IMR-90 (cell line): Measurements from ENCODE around the gene KLF7. TPM values are rescaled to one million over a fixed set of nuclear protein-coding genes. Genes with fewer than 3 reads are reported as not detected.

Source experiments
- ATAC-seq: fragments of 200-7000 bp; cut with Tn5 transposase; 2 replicates; pipeline ENCODE4 v1.9.1; 2020; ENCODE audit warnings: low read depth, mild to moderate bottlenecking, moderate library complexity
- BruUV-seq: library from RNA; stranded (reverse); fragments of 400-500 nt; replicated peaks from 2 replicates; lab custom pipeline; 2021; lab: Mats Ljungman, UMichigan
- CTCF ChIA-PET: fragments of 300-600 bp; formaldehyde crosslinking; extraction: SDS; loops from one replicate; lab custom pipeline; 2021; ENCODE audit warnings: antibody characterized with exemption; lab: Yijun Ruan, JAX
- POLR2A ChIA-PET: fragments of 300-600 bp; sonication (Branson Sonifier 250); formaldehyde crosslinking; loops from one replicate; lab custom pipeline; 2022; ENCODE audit warnings: antibody characterized with exemption; ENCODE audit not compliant: unreplicated experiment; lab: Charles Lee
- DNase-seq: peaks from one replicate; pipeline ENCODE4 v3.0.0; 2013
- H2AFZ ChIP-seq: replicated peaks from 2 replicates; pipeline ENCODE3; 2013; ENCODE audit warnings: low read length, mild to moderate bottlenecking; ENCODE audit not compliant: poor library complexity
- H2AK5ac ChIP-seq: 2 replicates; pipeline ENCODE4 v1.6.1; 2013; ENCODE audit warnings: low read depth, low read length, inconsistent platforms
- H2AK9ac ChIP-seq: replicated peaks from 2 replicates; pipeline ENCODE3; 2013; ENCODE audit warnings: mild to moderate bottlenecking, low read depth, low read length, moderate library complexity; ENCODE audit not compliant: poor library complexity
- H2BK120ac ChIP-seq: 2 replicates; pipeline ENCODE4 v1.6.1; 2013; ENCODE audit warnings: low read depth, low read length, inconsistent platforms
- H2BK15ac ChIP-seq: 3 replicates; pipeline ENCODE4 v1.6.1; 2013; ENCODE audit warnings: low read depth, low read length, inconsistent platforms
- H2BK20ac ChIP-seq: 2 replicates; pipeline ENCODE4 v1.6.1; 2013; ENCODE audit warnings: low read depth, mild to moderate bottlenecking, inconsistent platforms, low read length, moderate library complexity
- H2BK5ac ChIP-seq: 2 replicates; pipeline ENCODE4 v1.6.1; 2013; ENCODE audit warnings: mild to moderate bottlenecking, low read depth, low read length, inconsistent platforms; ENCODE audit not compliant: poor library complexity, severe bottlenecking
- H3K14ac ChIP-seq: replicated peaks from 2 replicates; pipeline ENCODE4 v1.6.1; 2013; ENCODE audit warnings: low read depth, low read length, inconsistent platforms
- H3K18ac ChIP-seq: 2 replicates; pipeline ENCODE4 v1.6.1; 2013; ENCODE audit warnings: low read depth, low read length, control low read depth
- H3K23ac ChIP-seq: 2 replicates; pipeline ENCODE4 v1.6.1; 2013; ENCODE audit warnings: low read depth, low read length, inconsistent platforms
- H3K27ac ChIP-seq: 2 replicates; pipeline ENCODE4 v1.5.1; 2013; ENCODE audit warnings: mild to moderate bottlenecking, control low read depth, low read length; ENCODE audit not compliant: insufficient read depth
- H3K27me3 ChIP-seq: 2 replicates; pipeline ENCODE4 v1.6.1; 2013; ENCODE audit warnings: low read length; ENCODE audit not compliant: control insufficient read depth, insufficient read depth
- H3K36me3 ChIP-seq: 2 replicates; pipeline ENCODE4 v1.6.1; 2013; ENCODE audit warnings: low read length, mixed read lengths; ENCODE audit not compliant: control insufficient read depth, insufficient read depth
- H3K4ac ChIP-seq: 2 replicates; pipeline ENCODE4 v1.6.1; 2013; ENCODE audit warnings: low read depth, low read length, inconsistent platforms
- H3K4me1 ChIP-seq: 2 replicates; pipeline ENCODE4 v1.6.1; 2013; ENCODE audit warnings: low read length, mixed read lengths; ENCODE audit not compliant: control insufficient read depth, insufficient read depth
- H3K4me2 ChIP-seq: 2 replicates; pipeline ENCODE4 v1.6.1; 2013; ENCODE audit warnings: low read depth, mild to moderate bottlenecking, control low read depth, low read length, moderate library complexity
- H3K4me3 ChIP-seq: 2 replicates; pipeline ENCODE4 v1.5.1; 2013; ENCODE audit warnings: low read depth, mild to moderate bottlenecking, control low read depth, low read length, moderate library complexity; ENCODE audit not compliant: insufficient read depth
- H3K56ac ChIP-seq: 2 replicates; pipeline ENCODE4 v1.6.1; 2013; ENCODE audit warnings: low read length, inconsistent platforms; ENCODE audit not compliant: insufficient read depth; ENCODE audit errors: extremely low read depth
- H3K79me1 ChIP-seq, 2 experiments: 2 replicates each; pipeline ENCODE4 v1.6.1; 2013; ENCODE audit warnings: low read length in 2 of 2, inconsistent platforms in 1 of 2, low read depth in 1 of 2
- H3K9ac ChIP-seq: 2 replicates; pipeline ENCODE4 v1.6.1; 2013; ENCODE audit warnings: low read depth, low read length, control low read depth
- H3K9me1 ChIP-seq: 2 replicates; pipeline ENCODE4 v1.6.1; 2013; ENCODE audit warnings: low read length, inconsistent platforms; ENCODE audit not compliant: insufficient read depth
- H3K9me3 ChIP-seq: 2 replicates; pipeline ENCODE4 v1.6.1; 2013; ENCODE audit warnings: low read length; ENCODE audit not compliant: control insufficient read depth, insufficient read depth
- H4K20me1 ChIP-seq: 2 replicates; pipeline ENCODE4 v1.6.1; 2013; ENCODE audit warnings: low read length, inconsistent platforms; ENCODE audit not compliant: insufficient read depth
- H4K5ac ChIP-seq: 2 replicates; pipeline ENCODE4 v1.6.1; 2013; ENCODE audit warnings: mild to moderate bottlenecking, low read depth, low read length, control low read depth
- H4K8ac ChIP-seq, 2 experiments: 2 replicates each; pipeline ENCODE4 v1.6.1; 2013; ENCODE audit warnings: low read depth in 2 of 2, low read length in 2 of 2, control low read depth in 1 of 2, inconsistent platforms in 1 of 2
- H4K91ac ChIP-seq: 2 replicates; pipeline ENCODE4 v1.6.1; 2013; ENCODE audit warnings: low read depth, low read length, inconsistent platforms; ENCODE audit not compliant: insufficient read depth
- BHLHE40 ChIP-seq: fragments of 150-350 bp; IDR thresholded peaks from 2 replicates; pipeline ENCODE4 v1.6.1; 2016; ENCODE audit warnings: mild to moderate bottlenecking, low read depth, low read length
- CEBPB ChIP-seq: IDR thresholded peaks from 2 replicates; pipeline ENCODE4 v1.6.1; 2012; ENCODE audit warnings: low read depth, low read length, improper control_type of control experiment
- CHD1 ChIP-seq: IDR thresholded peaks from 2 replicates; pipeline ENCODE4 v1.6.1; 2012; ENCODE audit warnings: low read depth, low read length, improper control_type of control experiment
- ELK1 ChIP-seq: fragments of 150-350 bp; IDR thresholded peaks from 2 replicates; pipeline ENCODE4 v1.6.1; 2016; ENCODE audit warnings: low read depth, mild to moderate bottlenecking, low read length, moderate library complexity, borderline replicate concordance
- FOS ChIP-seq: fragments of 150-350 bp; IDR thresholded peaks from 2 replicates; pipeline ENCODE4 v1.6.1; 2016; ENCODE audit warnings: low read depth, low read length
- MAZ ChIP-seq: IDR thresholded peaks from 2 replicates; pipeline ENCODE4 v1.6.1; 2012; ENCODE audit warnings: low read depth, mild to moderate bottlenecking, low read length, improper control_type of control experiment, moderate library complexity, borderline replicate concordance
- NFE2L2 ChIP-seq: fragments of 150-350 bp; IDR thresholded peaks from 2 replicates; pipeline ENCODE4 v1.6.1; 2016; ENCODE audit warnings: low read depth, mild to moderate bottlenecking, low read length
- POLR2A ChIP-seq: IDR thresholded peaks from 2 replicates; pipeline ENCODE4 v1.6.1; 2012; ENCODE audit warnings: mild to moderate bottlenecking, low read depth, low read length
- RAD21 ChIP-seq: IDR thresholded peaks from 2 replicates; pipeline ENCODE4 v1.6.1; 2012; ENCODE audit warnings: low read length, improper control_type of control experiment
- USF2 ChIP-seq: fragments of 150-350 bp; IDR thresholded peaks from 2 replicates; pipeline ENCODE4 v1.6.1; 2017; ENCODE audit warnings: mild to moderate bottlenecking, antibody characterized with exemption, low read length, low read depth
- dilution Hi-C: fragments of 300-500 bp; cut with HindIII; formaldehyde crosslinking; loops from one replicate; pipeline ENCODE4 v1.14.3; 2018; ENCODE audit warnings: low sequenced_read_pairs; ENCODE audit not compliant: unreplicated experiment
- in situ Hi-C: fragments of 300-500 bp; cut with MboI; formaldehyde crosslinking; loops from 3 replicates; pipeline ENCODE4 v1.14.3; 2019; ENCODE audit warnings: low sequenced_read_pairs, inconsistent platforms, mixed read lengths
- intact Hi-C: fragments of 100-400 bp; cut with micrococcal nuclease; formaldehyde crosslinking; loops from 2 replicates; pipeline ENCODE4 v1.10.0; 2022
- polyA plus RNA-seq, 3 experiments: library from polyadenylated mRNA; depleted of rRNA; stranded (reverse); fragments of >200 nt; gene quantifications; 2 replicates each; pipeline ENCODE4 v1.2.3, GENCODE V29; 2012; ENCODE audit warnings: low replicate concordance in 1 of 3
- total RNA-seq: library from RNA; depleted of rRNA; stranded (reverse); fragments of >200 nt; gene quantifications from 2 replicates; pipeline ENCODE4 v1.2.3, GENCODE V29; 2012
- TF ChIP-seq, protein P1 (sequence below): conservative IDR thresholded peaks from 2 replicates; pipeline ENCODE4 v1.5.1; 2012; ENCODE audit warnings: mild to moderate bottlenecking, low read depth, low read length, improper control_type of control experiment

The KLF7 gene
- total and polyA plus RNA-seq, 2 of the 4 experiments (the other 2 are of a cell fraction) = 23.1 to 28.5 TPM

DNA sequence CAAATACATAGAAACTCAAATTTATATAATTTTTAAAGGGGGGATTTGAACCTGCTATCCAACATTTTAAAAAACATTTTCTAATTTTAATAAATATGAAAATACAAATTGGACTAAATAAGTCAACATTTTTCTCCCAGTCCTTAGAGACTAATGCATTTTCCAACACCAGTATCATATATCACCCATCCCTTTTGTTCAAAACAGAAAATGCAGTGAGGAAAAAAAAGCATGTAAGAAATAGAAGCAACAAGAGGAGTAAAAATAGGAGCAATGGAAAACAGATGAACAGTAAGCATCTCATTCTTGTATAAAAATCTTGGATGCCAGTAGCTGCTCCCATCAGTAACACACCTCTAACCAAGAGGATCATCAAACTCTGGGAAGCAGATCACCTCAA is 25.5 kb downstream of the KLF7 start:
- no peak overlapping the region for H3K9ac ChIP-seq
- ChIA-PET POLR2A (no interaction called here), CTCF (no interaction called here)
- no peak overlapping the region for H4K8ac ChIP-seq
- H2BK120ac ChIP-seq = no peak overlapping the region
- no peak overlapping the region for H3K4me3 ChIP-seq
- H2BK15ac ChIP-seq = no peak overlapping the region
- no peak overlapping the region for H2AK5ac ChIP-seq
- H3K23ac ChIP-seq = no peak overlapping the region
- no peak overlapping the region for H3K56ac ChIP-seq
- intact Hi-C loops (no loop called here), dilution Hi-C loops (no loop called here), in situ Hi-C loops (no loop called here)
- no peaks in the 10 kb centered on the region for H3K9me3 ChIP-seq
- H3K18ac ChIP-seq = no peak overlapping the region
- TF ChIP-seq CHD1 (no peak), FOS (no peak), ELK1 (no peak), BHLHE40 (no peak), USF2 (no peak), RAD21 (no peak), NFE2L2 (no peak), MAZ (no peak), POLR2A (no peak), CEBPB (no peak)
- TF ChIP-seq, protein P1, sequence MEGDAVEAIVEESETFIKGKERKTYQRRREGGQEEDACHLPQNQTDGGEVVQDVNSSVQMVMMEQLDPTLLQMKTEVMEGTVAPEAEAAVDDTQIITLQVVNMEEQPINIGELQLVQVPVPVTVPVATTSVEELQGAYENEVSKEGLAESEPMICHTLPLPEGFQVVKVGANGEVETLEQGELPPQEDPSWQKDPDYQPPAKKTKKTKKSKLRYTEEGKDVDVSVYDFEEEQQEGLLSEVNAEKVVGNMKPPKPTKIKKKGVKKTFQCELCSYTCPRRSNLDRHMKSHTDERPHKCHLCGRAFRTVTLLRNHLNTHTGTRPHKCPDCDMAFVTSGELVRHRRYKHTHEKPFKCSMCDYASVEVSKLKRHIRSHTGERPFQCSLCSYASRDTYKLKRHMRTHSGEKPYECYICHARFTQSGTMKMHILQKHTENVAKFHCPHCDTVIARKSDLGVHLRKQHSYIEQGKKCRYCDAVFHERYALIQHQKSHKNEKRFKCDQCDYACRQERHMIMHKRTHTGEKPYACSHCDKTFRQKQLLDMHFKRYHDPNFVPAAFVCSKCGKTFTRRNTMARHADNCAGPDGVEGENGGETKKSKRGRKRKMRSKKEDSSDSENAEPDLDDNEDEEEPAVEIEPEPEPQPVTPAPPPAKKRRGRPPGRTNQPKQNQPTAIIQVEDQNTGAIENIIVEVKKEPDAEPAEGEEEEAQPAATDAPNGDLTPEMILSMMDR = no peak
- H2AK9ac ChIP-seq = no peak overlapping the region
- no peak overlapping the region for H3K4me2 ChIP-seq
- H4K20me1 ChIP-seq = peaks cover 94% of the 10 kb centered on the region
- H2BK5ac ChIP-seq = no peak overlapping the region
- peaks cover 40% of the 10 kb centered on the region for H3K9me1 ChIP-seq
- H4K91ac ChIP-seq = no peak overlapping the region
- H3K27me3 ChIP-seq = no peaks in the 10 kb centered on the region
- peaks cover 31% of the 10 kb centered on the region for H3K4me1 ChIP-seq
- no TSS peak for BruUV-seq
- DNase-seq = no peak
- H4K5ac ChIP-seq = no peak overlapping the region
- H3K79me1 ChIP-seq = peaks cover 17 to 87% of the 10 kb centered on the region in 2 experiments
- peaks cover 4% of the 10 kb centered on the region; the same call in 1 of the 2 replicates for H3K36me3 ChIP-seq
- no peak overlapping the region for H2AFZ ChIP-seq
- no peak overlapping the region for H2BK20ac ChIP-seq
- ATAC-seq = no peak
- H3K4ac ChIP-seq = no peak overlapping the region
- H3K14ac ChIP-seq = no peak overlapping the region
- H3K27ac ChIP-seq = no peak overlapping the region
